Lung microvascular endothelial cell (primary cell): Measurements from ENCODE around the gene MRPL38. TPM values are rescaled to one million over a fixed set of nuclear protein-coding genes. Genes with fewer than 3 reads are reported as not detected.
"Not testable (repeated sequence)": the region's sequence is repeated elsewhere in the genome, so short reads cannot be mapped to it uniquely, and the experiment has no call there.

Experiments used
- DNase-seq, 2 donors: peaks; one replicate each; pipeline versions ENCODE4 v3.0.0 to v3.0.0-alpha.2; 2010; ENCODE audit warnings: low read depth in 2 of 2
- total RNA-seq: library from RNA; depleted of rRNA; stranded (reverse); fragments of >200 nt; gene quantifications from 2 replicates; pipeline ENCODE4 v1.2.1, GENCODE V29; 2014

MRPL38 gene
- total RNA-seq, 1 donor from 2014 or later, result 28.2 TPM

DNA sequence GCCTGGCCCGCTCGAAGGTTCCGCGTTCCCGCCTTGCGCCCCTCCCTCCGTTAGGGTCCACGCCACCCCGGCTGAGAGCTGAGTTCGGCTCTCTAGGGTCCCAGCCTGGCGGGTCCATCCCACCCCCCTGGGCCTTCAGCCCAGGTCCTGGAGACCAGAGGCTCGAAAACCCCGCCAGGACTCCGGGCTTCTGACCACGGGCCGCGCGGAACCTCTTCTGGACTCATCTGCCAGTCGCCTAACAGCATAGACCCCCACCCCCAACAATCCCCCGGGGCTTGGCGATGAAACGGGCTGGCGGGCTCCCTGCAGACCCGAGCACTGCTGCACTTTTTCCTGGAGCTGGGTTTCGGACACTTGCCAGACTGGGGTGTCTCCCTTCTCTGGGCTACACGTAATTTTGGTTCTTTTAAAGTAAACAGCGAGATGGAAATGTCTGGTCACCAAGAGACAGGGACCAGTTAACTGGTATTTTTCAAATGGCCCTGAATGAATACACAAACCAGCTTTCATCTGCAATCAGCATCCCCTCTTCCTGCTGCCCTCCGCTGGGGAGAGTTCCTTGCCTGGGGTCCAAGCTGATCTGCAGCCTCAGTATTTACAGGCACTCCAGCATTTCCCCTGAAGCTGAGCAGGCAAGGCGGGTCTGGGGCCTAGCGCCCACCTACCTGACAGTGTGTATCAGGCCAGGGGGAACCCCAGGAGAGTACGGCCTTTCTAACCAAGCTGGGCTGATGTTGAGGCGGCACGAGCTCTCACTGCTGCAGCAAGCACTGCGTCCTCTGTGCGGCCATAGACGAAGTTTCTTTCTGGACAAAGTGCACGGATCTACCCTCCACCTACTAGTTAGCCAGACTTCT lies 7.3 kb downstream of the MRPL38 start:
- no peak for DNase-seq

DNA sequence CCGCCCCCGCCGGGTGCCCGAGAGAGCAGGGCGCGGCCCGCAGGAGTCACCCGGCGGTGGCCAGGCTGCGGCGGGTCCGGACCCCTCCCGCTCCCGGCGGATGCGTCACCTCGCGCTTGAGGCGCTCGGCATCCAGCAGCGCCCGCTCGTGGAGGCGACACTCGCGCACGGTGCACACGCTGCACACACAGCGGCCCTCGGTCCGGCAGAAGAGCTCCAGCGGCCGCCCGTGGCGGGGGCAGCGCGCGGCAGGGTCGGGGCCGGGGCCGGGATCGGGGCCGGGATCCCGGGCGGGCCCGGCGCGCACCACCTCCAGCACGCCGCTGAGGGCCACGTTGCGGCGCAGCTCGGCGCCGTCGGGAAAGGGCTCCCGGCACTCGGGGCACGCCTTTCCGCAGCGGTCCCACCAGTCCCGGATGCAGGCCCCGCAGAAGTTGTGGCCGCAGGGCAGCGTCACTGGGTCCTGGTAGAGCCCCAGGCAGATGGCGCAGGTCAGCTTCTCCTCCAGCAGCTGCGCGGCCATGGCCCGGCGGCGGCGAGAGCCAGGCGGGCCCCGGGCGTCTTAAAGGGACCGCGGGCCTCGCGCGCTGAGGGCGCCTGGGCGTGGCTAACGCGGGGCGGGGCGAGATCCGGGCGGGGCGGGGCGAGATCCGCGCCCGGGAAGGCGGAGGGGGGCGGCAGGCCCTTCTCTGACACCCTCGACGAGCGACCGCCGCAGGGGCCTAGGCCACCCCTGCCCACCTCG lies 8.1 kb downstream of the MRPL38 start, which contains the start of gene TRIM65:
Gene TRIM65 (minus strand): TSS at position 537 of the 745 bp plus-strand sequence. CDS start 14 bp downstream, at position 523.
- DNase-seq, result peak; percentile 79 to 90

DNA sequence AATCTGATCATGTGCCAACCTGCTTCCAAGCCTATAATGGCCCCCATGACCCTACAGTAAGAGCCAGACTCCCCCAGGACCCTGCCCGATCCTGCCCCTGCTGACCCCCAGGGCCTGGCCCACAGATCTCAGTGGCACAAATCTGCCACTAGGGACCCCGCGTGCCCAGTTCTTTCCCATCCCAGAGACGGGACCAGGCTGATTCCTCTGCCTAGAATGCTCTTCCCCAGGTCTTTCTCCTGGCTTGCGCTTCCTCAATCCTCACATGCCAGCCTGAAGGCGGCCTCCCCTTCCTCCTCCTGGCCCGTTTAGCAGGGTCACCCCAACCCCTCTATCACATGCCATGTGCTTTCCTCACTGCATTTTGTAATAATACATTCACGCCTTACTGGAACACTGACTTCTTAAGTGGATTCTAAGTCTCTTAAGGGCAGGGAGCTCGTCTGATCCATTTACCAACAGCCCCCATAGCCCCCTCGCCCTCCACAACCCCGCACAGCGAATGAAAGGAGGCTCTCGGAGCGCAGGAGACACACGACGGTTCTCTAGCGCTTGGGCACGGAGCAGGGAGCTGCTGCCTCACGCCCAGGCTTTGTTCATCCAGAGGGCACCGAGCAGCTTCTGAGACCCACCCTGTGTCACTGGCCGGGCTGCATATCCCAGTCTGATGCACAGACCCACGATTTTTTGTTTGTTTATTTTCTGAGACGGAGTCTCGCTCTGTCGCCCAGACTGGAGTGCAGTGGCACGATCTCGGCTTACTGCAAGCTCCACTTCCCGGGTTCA lies 9.1 kb downstream of the MRPL38 start:
- peak; percentile 44 to 45 for DNase-seq

DNA sequence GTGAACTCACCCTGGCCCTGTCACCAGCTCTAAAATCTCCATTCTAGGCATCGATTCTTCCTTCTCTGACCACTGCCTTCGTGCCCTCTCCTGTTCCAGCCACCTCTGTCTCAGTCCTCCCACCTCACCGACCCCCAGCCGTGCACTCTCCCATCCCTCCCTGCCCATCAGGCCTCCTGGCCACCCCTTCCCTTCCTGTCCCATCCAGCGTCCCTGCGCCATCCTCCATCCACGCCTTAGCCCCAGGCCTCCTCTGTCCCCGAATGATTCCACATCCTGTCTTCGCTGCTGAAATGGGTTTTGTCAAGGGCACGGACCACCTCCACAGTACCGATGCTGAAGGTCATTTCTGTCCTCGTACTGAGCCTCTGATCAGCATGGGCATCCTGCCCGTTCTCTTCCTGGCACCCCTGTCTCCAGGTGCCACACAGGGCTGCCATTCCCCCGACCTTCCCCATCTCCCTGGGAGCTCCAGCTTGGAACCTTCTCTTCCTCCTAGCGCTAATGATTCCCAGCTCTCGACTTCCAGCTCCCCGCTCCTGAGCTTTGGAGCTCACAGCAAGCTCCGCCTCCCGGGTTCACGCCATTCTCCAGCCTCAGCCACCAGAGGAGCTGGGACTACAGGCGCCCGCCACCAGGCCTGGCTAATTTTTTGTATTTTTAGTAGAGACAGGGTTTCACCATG lies 10.5 kb downstream of the MRPL38 start:
- no peak for DNase-seq

DNA sequence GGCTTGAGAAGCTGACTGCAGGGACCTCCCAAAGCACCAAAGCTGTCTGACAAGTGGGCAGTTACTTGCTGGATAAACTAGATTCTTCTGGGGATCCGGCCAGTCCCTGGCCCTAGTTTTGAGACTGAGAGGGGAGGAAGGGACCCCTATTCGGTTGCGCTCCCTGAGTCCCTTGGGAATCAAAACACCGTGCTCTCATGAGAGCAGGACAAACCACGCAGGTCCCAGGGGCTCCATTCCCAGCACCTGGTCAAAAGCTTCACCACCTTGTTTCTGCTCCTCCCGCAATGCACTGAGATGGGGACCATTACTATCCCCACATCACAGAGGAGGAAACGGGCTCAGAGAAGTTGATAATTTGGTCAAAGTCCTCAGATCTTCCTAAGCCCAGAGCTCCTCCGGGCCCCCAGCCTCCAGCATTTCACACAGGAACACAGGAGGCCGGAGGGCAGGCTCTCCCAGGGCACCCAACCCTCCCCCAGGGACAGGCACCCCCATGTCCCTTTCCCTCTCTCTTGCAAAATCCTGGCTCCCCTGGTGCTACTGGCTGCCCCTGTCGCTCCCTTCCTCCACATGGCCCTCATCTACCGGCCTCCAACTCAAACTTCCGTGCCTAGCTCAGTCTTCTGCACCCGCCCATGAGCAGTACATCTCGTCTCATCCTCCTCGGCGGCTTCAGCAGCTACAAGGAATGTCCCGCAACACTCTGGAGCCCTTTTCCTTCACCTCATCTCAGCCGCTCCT lies 11.2 kb downstream of the MRPL38 start:
- DNase-seq, result no peak

DNA sequence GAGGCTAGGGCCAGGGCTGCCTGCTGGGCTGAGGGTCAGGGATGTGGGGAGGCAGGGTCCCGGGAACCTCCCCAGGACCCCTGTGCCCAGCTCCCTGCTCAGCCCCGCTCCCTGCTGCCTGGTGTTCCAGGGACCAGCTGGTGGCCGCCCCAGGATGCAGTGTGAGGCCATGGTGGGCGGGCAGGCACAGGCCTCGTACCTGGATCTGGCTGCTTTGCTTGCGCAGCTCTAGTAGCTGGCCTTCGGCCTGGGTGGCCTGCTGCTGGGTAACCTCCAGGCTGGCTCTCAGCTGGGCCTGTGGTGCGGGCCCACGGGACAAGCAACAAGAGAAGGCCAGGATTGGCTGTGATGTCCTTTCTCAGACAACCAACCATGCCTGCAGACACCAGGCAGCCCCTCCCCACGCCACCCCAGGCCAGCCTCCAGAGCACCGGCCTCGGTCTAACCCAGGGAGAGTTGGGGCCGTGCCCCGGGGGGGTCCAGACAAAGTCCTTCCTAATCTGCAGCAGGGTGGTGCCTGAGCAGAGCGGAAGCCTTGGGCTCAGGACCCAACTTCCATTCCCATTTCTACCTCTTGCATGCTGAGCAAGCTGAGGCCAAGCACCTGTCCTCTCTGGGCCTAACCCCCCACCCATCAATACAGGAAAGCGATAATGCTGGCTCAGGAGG lies 12.0 kb downstream of the MRPL38 start:
- DNase-seq, result no peak

DNA sequence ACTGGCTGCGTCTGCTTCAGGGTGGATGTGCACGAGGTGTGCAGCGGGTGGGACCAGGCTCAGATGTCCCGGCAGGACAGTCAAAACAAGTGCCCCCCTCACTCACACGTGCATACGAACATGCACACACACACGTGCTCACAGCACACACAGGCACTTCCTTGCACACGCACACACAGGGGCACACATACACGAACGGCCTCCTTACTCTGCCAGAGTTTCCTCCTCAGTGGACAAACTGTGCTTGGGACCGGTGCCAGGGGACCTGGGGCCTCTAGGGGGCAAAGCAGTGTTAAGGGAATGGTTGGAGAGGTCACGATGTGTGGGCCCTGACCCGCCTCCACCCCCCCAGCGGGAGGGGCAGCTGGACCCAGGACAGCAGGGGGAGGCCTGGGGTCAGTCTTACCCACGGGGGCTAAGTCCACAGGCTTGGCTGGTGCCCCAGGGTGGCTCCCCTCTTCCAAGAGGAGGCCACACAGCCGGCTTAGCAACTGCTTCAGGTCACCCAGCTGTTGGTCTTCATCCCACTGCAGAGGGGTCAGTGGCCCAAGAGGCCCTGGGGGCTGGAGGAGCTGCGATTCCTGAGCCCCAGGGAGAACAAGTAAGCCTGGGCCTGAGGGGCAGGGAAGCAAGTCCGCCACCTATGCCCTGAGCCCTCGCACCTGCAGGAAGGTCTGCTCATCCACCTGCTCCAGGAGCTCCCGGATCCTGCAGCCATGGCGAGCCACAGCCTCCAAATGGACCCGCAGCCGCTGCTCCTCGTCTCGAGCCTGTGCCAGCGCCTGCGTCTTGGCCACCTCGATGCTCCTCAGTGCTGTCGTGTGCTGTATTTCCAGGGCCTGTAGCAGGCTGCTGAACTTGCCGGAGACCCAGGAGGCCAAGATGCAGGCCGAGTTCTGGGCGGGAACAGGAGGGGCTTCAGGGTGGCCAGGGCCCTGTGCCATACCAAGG lies 12.8 kb downstream of the MRPL38 start:
- DNase-seq, result no peak

DNA sequence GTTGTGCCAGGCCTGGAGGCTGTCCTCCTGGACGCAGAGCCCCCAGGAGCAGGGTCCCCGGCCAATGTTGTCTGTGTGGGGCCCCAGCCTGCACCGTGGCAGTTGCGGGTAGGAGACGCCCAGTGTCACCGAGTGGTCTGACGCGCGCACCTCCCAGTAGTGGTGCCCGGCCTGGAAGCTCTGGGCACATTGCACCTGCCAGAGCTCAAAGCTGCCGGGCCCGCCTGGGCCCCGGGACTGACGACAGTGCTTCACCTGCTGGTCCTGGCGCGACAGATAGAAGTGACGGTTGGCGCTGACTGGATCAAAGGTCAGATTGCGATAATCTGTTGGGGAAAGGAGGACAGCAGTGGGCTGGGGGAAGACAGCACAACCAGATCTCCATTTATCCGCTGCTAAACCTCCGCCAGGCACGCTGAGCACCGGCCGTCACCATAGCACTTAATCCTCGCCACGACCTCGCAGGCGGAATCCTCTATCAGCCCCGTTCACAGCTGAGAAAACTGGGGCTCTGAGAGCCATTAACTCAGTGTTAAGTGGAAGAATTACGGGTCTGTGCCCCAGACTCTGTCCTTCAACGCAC lies 13.6 kb downstream of the MRPL38 start:
- DNase-seq, result no peak

DNA sequence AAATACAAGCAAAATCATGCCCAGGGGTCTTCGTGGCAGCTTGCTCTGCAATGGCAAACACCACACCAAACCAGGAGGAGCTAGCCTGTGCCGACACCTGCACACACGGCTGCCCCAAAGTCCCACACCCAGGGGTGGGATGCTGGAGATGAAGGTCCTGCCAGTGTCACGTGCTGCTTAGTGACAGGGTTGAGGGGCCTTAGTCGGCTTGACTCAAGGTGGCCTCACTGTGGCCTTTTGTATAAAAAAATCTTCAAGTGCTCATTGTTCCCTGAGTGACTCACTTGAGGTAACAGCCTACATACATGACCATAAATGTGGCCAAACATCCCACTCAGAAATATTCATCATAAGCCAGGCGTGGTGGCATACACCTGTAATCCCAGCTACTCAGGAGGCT lies 15.2 kb downstream of the MRPL38 start:
- peak in 1 of 2 donors; percentile 15 for DNase-seq

DNA sequence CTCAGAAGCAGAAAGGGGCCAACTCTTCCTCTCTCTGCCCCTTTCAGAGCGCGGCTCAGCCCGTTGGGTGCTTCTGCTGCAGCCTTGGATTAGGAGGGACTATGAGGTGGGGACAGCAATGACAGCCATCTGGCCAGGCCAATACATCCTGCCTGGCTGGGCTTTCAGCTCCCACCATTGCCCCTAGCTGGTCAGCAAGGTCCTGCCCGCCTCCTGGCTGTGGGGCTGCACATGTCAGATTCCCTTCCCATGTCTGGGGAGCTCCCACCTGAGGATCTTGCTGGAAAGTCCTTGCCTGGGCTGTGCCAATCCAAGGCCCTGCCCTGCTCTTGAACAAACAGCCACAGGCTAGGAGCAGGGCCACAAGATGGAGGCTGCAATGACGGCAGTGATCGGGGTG lies 16.2 kb downstream of the MRPL38 start:
- DNase-seq, result no peak

DNA sequence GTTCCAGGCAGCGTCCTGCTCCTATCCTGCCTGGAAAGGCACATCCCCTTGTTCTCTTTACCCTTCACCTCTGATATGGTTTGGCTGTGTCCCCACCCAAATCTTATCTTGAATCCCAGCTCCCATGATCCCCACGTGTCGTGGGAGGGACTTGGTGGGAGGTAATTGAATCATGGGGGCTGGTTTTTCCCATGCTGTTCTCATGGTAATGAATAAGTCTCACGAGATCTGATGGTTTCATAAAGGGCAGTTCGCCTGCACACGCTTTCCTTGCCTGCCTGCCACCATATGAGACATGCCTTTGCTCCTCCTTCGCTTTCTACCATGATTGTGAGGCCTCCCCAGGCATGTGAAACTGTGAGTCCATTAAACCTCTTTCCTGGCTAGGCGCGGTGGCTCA lies 18.8 kb downstream of the MRPL38 start:
- DNase-seq, result not testable (repeated sequence)

DNA sequence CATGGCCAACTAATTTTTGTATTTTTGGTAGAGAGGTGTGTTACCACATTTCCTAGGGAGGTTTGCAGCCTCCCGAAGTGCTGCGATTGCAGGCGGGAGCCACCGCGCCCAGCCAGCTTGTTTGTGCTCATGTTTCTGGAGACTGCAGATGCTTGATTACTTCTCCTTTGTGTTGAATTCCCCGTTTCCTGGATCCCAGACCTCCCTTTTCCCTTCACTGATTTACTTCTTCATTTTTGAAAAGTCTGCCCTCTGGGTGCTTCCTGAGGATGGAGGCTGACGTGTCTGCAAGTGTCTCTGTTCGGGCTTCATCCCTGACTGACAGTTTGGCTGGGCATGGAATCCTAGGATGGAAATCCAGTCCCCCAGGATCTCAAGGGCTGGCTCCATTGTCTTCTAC lies 19.3 kb downstream of the MRPL38 start:
- peak in 1 of 2 donors; percentile 16 for DNase-seq

DNA sequence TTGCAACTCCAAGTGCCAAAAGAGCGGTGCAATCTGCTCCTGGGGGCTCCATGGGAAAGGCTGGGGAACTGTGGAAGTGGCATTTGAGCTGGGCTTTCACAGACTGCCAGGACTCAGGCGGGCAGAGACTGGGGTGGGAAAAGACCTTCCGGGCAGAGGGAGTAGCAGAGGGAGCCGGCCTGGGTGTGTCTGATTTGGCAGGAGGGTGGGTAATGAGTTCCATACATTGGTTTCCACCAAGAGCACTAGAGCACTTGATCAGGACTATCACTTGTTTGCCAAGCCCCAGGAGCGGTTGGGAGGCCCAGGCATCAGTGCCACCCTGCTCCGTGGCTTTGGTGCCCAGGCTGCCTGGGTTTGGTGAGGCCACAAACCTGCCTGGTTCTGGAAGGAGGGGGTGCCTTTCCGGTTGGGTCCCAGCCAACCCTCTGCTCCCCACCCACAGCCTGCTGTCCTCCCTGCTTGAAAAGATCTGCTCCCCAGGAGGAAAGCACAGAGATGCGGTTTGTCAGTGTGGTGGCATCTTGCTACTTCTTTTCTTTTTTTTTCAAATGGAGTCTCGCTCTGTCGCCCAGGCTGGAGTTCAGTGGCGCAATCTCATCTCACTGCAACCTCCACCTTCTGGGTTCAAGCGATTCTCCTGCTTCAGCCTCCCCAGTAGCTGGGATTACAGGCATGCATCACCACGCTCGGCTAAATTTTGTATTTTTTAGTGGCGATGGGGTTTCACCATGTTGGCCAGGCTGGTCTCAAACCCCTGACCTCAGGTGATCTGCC lies 22.8 kb downstream of the MRPL38 start:
- no peak for DNase-seq

DNA sequence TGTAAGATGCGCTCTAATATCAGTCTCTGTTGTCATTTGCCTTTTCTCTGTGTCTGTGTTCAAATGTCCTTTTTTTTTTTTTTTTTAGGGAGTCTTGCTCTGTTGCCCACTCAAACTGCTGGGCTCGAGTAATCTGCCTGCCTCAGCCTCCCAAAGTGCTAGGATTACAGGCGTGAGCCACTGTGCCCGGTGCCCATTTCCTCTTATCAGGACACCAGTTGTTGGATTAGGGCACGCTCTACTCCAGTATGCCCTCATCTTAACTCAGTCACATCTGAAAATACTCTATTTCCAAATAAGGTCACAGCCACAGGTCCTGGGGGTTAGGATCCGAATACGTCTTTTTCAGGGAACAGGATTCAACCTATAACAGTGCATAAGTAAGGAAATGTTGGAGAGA lies 24.4 kb downstream of the MRPL38 start:
- no peak for DNase-seq

DNA sequence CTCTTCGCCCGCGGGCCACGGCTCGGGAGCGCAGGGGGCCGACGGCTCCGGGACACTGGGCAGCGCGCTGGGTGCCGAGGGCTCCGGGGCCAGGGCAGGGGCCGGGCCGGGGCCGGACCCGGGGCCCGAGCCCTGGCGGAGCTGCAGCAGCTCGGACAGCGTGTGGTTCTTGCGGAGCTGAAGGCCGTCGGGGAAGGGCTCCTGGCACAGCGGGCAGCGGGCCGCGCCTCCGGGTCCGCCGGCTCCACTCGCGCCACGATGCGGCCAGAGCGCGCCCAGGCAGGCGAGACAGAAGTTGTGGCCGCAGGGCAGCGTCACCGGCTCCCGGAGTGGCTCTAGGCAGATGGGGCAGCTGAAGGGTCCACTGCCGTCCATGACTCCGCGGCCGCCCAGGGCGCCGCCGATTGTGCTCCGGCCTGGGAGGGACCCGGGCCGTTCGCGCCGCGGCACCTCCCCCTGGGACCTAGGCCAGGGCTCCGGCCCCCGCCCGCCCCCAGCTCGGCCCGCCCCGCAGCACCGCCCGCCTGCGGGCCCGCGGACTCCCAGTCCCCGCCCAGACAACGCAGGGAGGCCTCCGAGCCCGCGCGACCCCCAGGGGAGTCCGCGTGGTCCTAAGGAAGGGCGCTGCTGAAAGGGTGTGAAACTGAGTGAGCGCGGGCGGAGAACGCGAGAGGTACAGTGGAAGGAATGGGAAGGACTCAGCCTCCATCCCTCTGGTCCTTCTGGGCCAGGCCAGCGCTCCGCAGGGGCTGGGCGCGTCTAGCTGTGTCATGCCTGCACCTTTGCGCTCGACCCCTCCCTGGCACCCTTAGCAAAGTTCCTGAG lies 26.3 kb downstream of the MRPL38 start, which contains the start of gene TRIM47:
Gene TRIM47 (minus strand): TSS at position 408 of the 825 bp plus-strand sequence. CDS start 33 bp downstream, at position 375.
- DNase-seq, result peak; percentile 74 to 83

DNA sequence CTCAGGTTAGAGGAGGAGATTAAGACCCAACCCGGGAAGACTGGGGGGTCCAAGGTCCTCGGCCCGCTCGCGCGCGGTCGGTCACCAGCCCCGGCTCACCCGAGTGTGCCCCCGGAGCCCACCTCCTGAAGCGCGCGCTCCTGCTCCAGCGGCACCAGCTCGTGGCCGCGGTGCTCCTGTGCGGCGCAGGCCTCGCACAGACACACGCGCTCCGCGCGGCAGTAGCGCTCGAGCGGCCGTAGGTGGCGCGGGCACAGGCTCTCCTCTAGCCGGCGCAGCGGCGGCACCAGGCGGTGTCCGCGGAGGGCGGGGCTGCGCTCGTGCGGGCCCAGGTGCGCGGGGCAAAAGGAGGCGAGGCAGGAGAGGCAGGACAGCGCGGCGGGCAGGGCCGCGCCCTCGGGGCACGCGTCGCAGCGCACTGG lies 26.9 kb downstream of the MRPL38 start:
- DNase-seq, result peak; percentile 82 to 90
